Activated CD4-positive, alpha-beta memory T cell treated with anti-CD3 and anti-CD28 coated beads for 36 hours (primary cell): Measurements from ENCODE around the gene TAF11L2. TPM values are rescaled to one million over a fixed set of nuclear protein-coding genes. Genes with fewer than 3 reads are reported as not detected.
"Not testable (repeated sequence)": the region's sequence is repeated elsewhere in the genome, so short reads cannot be mapped to it uniquely, and the experiment has no call there.

Source experiments
- CTCF ChIA-PET: fragments of 350-600 bp; sonication (Branson Sonifier 250); formaldehyde crosslinking; loops from one replicate; lab custom pipeline; 2021; ENCODE audit warnings: antibody characterized with exemption, inconsistent platforms; lab: Charles Lee
- POLR2A ChIA-PET: fragments of 350-600 bp; sonication (Branson Sonifier 250); formaldehyde crosslinking; loops from one replicate; lab custom pipeline; 2021; ENCODE audit warnings: antibody characterized with exemption; lab: Charles Lee
- DNase-seq: peaks from one replicate; pipeline ENCODE4 v3.0.0-alpha.2; 2020
- H3K27ac Mint-ChIP-seq: one replicate; pipeline ENCODE4 v1.8.0; 2021; ENCODE audit warnings: mixed read lengths
- H3K27me3 Mint-ChIP-seq: one replicate; pipeline ENCODE4 v1.8.0; 2021; ENCODE audit warnings: mixed read lengths
- H3K36me3 Mint-ChIP-seq: one replicate; pipeline ENCODE4 v1.8.0; 2021; ENCODE audit warnings: mixed read lengths
- H3K4me1 Mint-ChIP-seq: one replicate; pipeline ENCODE4 v1.8.0; 2021; ENCODE audit warnings: low read depth, mixed read lengths
- H3K4me3 Mint-ChIP-seq: one replicate; pipeline ENCODE4 v1.8.0; 2021; ENCODE audit warnings: mild to moderate bottlenecking, mixed read lengths
- H3K9me3 Mint-ChIP-seq: one replicate; pipeline ENCODE4 v1.8.0; 2021; ENCODE audit warnings: mixed read lengths
- intact Hi-C: fragments of 100-400 bp; cut with micrococcal nuclease; formaldehyde crosslinking; loops from one replicate; pipeline ENCODE4 v1.15.1; 2023
- total RNA-seq, 2 experiments: library from RNA; stranded (reverse); gene quantifications; one replicate each; pipeline ENCODE4 v1.2.3, GENCODE V29; 2021

Gene TAF11L2
- total RNA-seq, result not detected

DNA sequence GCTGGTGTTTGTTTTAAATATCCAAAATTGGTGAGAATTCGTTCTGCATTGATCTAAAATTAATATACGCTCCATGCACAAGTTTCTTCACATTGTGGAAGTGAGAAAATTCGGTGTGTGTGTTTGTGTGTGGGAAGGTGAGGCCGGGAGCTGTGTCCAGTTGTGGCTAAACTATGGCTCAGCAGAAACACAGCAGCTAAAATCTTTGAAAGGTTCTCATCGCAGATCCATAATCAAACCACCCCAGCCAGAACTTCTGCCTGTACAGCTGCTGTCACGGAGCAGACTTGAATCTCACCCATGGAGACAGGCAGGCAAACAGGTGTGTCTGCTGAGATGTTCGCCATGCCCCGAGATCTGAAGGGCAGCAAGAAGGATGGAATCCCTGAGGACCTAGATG lies at the start of gene TAF11L2:
TAF11L2 (plus strand) TSS at position 301 of the 400 bp plus-strand sequence.
- DNase-seq, H3K27ac Mint-ChIP-seq, H3K36me3 Mint-ChIP-seq, H3K4me3 Mint-ChIP-seq, CTCF ChIA-PET, H3K9me3 Mint-ChIP-seq, H3K27me3 Mint-ChIP-seq, intact Hi-C loops, POLR2A ChIA-PET, H3K4me1 Mint-ChIP-seq: not testable (repeated sequence)

- intact Hi-C loops, result no loop called here
- ChIA-PET CTCF (no interaction called here), POLR2A (no interaction called here)
- H3K27ac Mint-ChIP-seq, result no peak overlapping the region
- H3K36me3 Mint-ChIP-seq, result no peaks in the 10 kb centered on the region
- H3K4me1 Mint-ChIP-seq, result no peaks in the 10 kb centered on the region
- peaks cover 8% of the 10 kb centered on the region for H3K9me3 Mint-ChIP-seq
- H3K4me3 Mint-ChIP-seq, result no peak overlapping the region
- H3K27me3 Mint-ChIP-seq, result no peaks in the 10 kb centered on the region
- DNase-seq, result no peak
Measured at GRCh38 chr5:17448877-17449276, 49.2 kb upstream of the TAF11L2 start.

- H3K36me3 Mint-ChIP-seq, result no peaks in the 10 kb centered on the region
- intact Hi-C loops, result no loop called here
- H3K9me3 Mint-ChIP-seq, result peaks cover 14% of the 10 kb centered on the region
- ChIA-PET CTCF (no interaction called here), POLR2A (no interaction called here)
- H3K27ac Mint-ChIP-seq, result no peak overlapping the region
- no peaks in the 10 kb centered on the region for H3K27me3 Mint-ChIP-seq
- H3K4me3 Mint-ChIP-seq, result no peak overlapping the region
- H3K4me1 Mint-ChIP-seq, result no peaks in the 10 kb centered on the region
- DNase-seq, result no peak
Measured at GRCh38 chr5:17452936-17453335, 45.1 kb upstream of the TAF11L2 start.

DNA sequence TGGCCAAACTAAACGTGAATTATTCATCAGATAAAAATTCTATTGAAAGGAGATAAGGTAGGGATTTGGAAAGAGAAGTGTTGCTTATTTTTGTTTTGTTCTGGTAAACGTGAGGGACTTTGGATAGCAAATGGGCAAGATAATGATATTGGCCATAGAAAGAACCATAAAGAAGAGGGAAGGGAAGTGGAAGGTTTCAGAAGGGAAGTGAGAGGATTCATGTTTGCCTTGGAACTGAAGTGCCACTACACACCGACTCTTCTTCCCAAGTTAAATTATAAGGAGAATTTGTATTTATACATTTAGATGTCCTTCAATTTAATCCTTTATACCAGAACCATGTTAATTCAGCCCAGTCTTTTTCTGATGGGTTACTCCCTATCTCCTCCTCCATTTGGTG lies 42.1 kb upstream of the TAF11L2 start:
- Mint-ChIP-seq H3K36me3 (no peaks in the 10 kb centered on the region), H3K27ac (no peak overlapping the region)

DNA sequence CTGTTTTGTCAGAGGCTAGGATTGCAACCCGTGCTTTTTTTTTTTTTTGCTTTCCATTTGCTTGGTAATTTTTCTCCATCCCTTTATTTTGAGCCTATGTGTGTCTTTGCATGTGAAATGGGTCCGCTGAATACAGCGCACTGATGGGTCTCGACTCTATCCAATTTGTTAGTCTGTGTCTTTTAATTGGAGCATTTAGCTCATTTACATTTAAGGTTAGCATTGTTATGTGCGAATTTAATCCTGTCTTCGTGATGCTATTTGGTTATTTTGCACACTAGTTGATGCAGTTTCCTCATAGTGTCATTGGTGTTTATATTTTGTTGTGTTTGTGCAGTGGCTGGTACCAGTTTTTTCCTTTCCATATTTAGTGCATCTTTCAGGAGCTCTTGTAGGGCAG lies 36.2 kb upstream of the TAF11L2 start:
- intact Hi-C loops, result no loop called here
- no peak for DNase-seq
- H3K4me3 Mint-ChIP-seq, result no peak overlapping the region
- POLR2A ChIA-PET, result no interaction called here
- CTCF ChIA-PET, result no interaction called here
- no peak overlapping the region for H3K27ac Mint-ChIP-seq
- H3K4me1 Mint-ChIP-seq, result no peaks in the 10 kb centered on the region
- peaks cover 27% of the 10 kb centered on the region for H3K9me3 Mint-ChIP-seq
- no peaks in the 10 kb centered on the region for H3K27me3 Mint-ChIP-seq
- H3K36me3 Mint-ChIP-seq, result no peaks in the 10 kb centered on the region

More for the DNA sequence above, 42.1 kb upstream of the TAF11L2 start:
- Mint-ChIP-seq H3K4me3 (no peak overlapping the region), H3K9me3 (peaks cover 26% of the 10 kb centered on the region), H3K27me3 (no peaks in the 10 kb centered on the region), H3K4me1 (no peaks in the 10 kb centered on the region)
- POLR2A ChIA-PET, result no interaction called here
- CTCF ChIA-PET, result no interaction called here
- intact Hi-C loops, result no loop called here
- DNase-seq, result no peak

GRCh38 chr5:17463653-17464052 lies 34.4 kb upstream of the TAF11L2 start:
- no peaks in the 10 kb centered on the region for H3K36me3 Mint-ChIP-seq
- no peak overlapping the region for H3K4me3 Mint-ChIP-seq
- ChIA-PET CTCF (no interaction called here), POLR2A (no interaction called here)
- intact Hi-C loops, result no loop called here
- no peak for DNase-seq
- H3K9me3 Mint-ChIP-seq, result peaks cover 28% of the 10 kb centered on the region
- no peak overlapping the region for H3K27ac Mint-ChIP-seq
- H3K27me3 Mint-ChIP-seq, result no peaks in the 10 kb centered on the region
- H3K4me1 Mint-ChIP-seq, result no peaks in the 10 kb centered on the region

- no peak overlapping the region for H3K27ac Mint-ChIP-seq
- H3K27me3 Mint-ChIP-seq, result no peaks in the 10 kb centered on the region
- DNase-seq, result no peak
- peaks cover 8% of the 10 kb centered on the region for H3K9me3 Mint-ChIP-seq
- intact Hi-C loops, result no loop called here
- H3K4me3 Mint-ChIP-seq, result no peak overlapping the region
- ChIA-PET CTCF (no interaction called here), POLR2A (no interaction called here)
- no peaks in the 10 kb centered on the region for H3K4me1 Mint-ChIP-seq
- H3K36me3 Mint-ChIP-seq, result no peaks in the 10 kb centered on the region
Measured at GRCh38 chr5:17470064-17470463, 28.0 kb upstream of the TAF11L2 start.

GRCh38 chr5:17475064-17475463 lies 23.0 kb upstream of the TAF11L2 start:
- POLR2A ChIA-PET, H3K9me3 Mint-ChIP-seq, H3K27me3 Mint-ChIP-seq, H3K4me1 Mint-ChIP-seq, H3K4me3 Mint-ChIP-seq, CTCF ChIA-PET, intact Hi-C loops, H3K27ac Mint-ChIP-seq, DNase-seq, H3K36me3 Mint-ChIP-seq: not testable (repeated sequence)

- POLR2A ChIA-PET, result no interaction called here
- peaks cover 2% of the 10 kb centered on the region for H3K9me3 Mint-ChIP-seq
- intact Hi-C loops, result no loop called here
- H3K4me3 Mint-ChIP-seq, result no peak overlapping the region
- no peaks in the 10 kb centered on the region for H3K27me3 Mint-ChIP-seq
- DNase-seq, result no peak
- no peaks in the 10 kb centered on the region for H3K36me3 Mint-ChIP-seq
- no peak overlapping the region for H3K27ac Mint-ChIP-seq
- no peaks in the 10 kb centered on the region for H3K4me1 Mint-ChIP-seq
- CTCF ChIA-PET, result no interaction called here
Measured at GRCh38 chr5:17477043-17477442, 21.0 kb upstream of the TAF11L2 start.

GRCh38 chr5:17477573-17478265 lies 20.3 kb upstream of the TAF11L2 start:
- H3K4me1 Mint-ChIP-seq, result no peaks in the 10 kb centered on the region
- no peaks in the 10 kb centered on the region for H3K36me3 Mint-ChIP-seq
- intact Hi-C loops, result no loop called here
- peaks cover 2% of the 10 kb centered on the region for H3K9me3 Mint-ChIP-seq
- no peak overlapping the region for H3K4me3 Mint-ChIP-seq
- no peak for DNase-seq
- no peaks in the 10 kb centered on the region for H3K27me3 Mint-ChIP-seq
- ChIA-PET CTCF (no interaction called here), POLR2A (no interaction called here)
- H3K27ac Mint-ChIP-seq, result no peak overlapping the region

GRCh38 chr5:17481378-17481777 lies 16.7 kb upstream of the TAF11L2 start:
- POLR2A ChIA-PET, result no interaction called here
- Mint-ChIP-seq H3K36me3 (no peaks in the 10 kb centered on the region), H3K4me3 (no peak overlapping the region), H3K27me3 (no peaks in the 10 kb centered on the region), H3K9me3 (peaks cover 2% of the 10 kb centered on the region), H3K27ac (no peak overlapping the region), H3K4me1 (no peaks in the 10 kb centered on the region)
- CTCF ChIA-PET, result interaction anchor here (0.5 kb wide), 1 partner anchor 13 kb away, joined by 3 read pairs; no protein-coding TSS in a partner anchor
- intact Hi-C loops, result no loop called here
- no peak for DNase-seq

DNA sequence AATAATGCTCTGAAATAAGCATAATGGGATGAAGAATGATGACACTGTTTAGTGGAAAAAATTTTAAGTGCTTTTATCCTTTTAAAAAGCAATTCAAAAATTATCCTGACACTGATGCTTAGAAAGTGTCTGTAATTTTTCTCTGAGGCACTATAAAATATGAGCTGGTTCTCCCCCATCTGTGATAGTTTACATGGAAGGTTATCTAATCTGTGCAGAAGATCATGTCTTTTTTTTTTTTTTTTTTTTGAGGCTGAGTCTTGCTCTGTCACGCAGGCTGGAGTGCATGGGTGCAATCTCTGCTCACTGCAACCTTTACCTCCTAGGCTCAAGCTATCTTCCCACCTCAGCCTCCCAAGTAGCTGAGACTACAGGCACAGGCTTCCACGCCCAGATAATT lies 15.2 kb upstream of the TAF11L2 start:
- no peak overlapping the region for H3K4me3 Mint-ChIP-seq
- ChIA-PET POLR2A (no interaction called here), CTCF (no interaction called here)
- no peaks in the 10 kb centered on the region for H3K4me1 Mint-ChIP-seq
- DNase-seq, result no peak
- no peaks in the 10 kb centered on the region for H3K27me3 Mint-ChIP-seq
- H3K27ac Mint-ChIP-seq, result no peak overlapping the region
- H3K36me3 Mint-ChIP-seq, result no peaks in the 10 kb centered on the region
- intact Hi-C loops, result no loop called here
- peaks cover 2% of the 10 kb centered on the region for H3K9me3 Mint-ChIP-seq

DNA sequence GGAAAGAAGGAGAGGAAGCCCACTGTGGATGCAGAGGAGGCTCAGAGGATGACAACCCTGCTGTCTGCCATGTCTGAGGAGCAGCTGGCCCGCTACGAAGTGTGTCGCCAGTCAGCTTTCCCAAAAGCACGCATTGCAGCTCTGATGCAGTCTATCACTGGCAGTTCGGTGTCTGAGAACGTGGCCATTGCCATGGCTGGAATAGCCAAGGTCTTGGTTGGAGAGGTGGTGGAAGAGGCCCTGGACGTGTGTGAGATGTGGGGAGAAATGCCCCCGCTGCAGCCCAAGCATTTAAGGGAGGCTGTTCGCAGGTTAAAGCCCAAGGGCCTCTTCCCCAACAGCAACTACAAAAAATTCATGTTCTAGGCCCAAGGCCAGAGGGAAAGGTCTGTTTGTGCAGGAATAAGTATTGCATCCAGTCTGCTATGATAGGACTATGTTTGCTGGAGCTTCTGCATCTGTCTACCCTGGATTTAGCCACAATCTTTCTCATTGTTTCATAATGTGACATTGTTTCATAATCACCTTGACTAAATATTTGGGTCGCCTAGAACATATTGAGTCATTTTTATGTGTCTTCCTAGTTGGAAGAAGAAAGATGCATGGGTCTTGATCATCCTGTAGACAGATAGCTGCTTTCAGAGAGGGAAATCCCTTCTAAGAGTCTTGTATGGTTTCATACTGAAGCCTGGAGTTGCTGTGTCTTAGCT lies 11.4 kb upstream of the TAF11L2 start:
- CTCF ChIA-PET, H3K36me3 Mint-ChIP-seq, DNase-seq, POLR2A ChIA-PET, H3K4me1 Mint-ChIP-seq, H3K27ac Mint-ChIP-seq, H3K9me3 Mint-ChIP-seq, H3K4me3 Mint-ChIP-seq, intact Hi-C loops, H3K27me3 Mint-ChIP-seq: not testable (repeated sequence)
